Heart right ventricle (tissue), 16 donors: ENCODE measurements around the gene ARSJ. TPM values are rescaled to one million over a fixed set of nuclear protein-coding genes. Genes with fewer than 3 reads are reported as not detected.

Experiments used
- ATAC-seq, 8 donors: fragments of 200-7000 bp; cut with Tn5 transposase; one replicate each; pipeline ENCODE4 v1.9.1; 2020; ENCODE audit warnings: mild to moderate bottlenecking in 8 of 8, moderate library complexity in 8 of 8, moderate number of reproducible peaks in 1 of 8
- DNase-seq, 2 donors: peaks; one replicate each; pipeline ENCODE4 v3.0.0-alpha.2; 2020
- H3K27ac ChIP-seq, 10 donors: fragments of 200-600 bp; sonication (generic) in 2 of 10; one replicate each; pipeline versions ENCODE4 v1.5.0 to v1.8.0; 2020 to 2022; ENCODE audit warnings: mild to moderate bottlenecking in 3 of 10
- H3K27me3 ChIP-seq, 7 donors: fragments of 200-600 bp; one replicate each; pipeline ENCODE4 v1.8.0; 2021 to 2022; ENCODE audit warnings: mild to moderate bottlenecking in 2 of 7
- H3K36me3 ChIP-seq, 9 donors: fragments of 200-600 bp; sonication (generic) in 1 of 9; one replicate each; pipeline versions ENCODE4 v1.5.0 to v1.8.0; 2020 to 2022; ENCODE audit warnings: mild to moderate bottlenecking in 2 of 9
- H3K4me1 ChIP-seq, 9 donors: fragments of 200-600 bp; sonication (generic) in 1 of 9; one replicate each; pipeline versions ENCODE4 v1.5.0 to v1.8.0; 2020 to 2022; ENCODE audit warnings: mild to moderate bottlenecking in 4 of 9
- H3K4me3 ChIP-seq, 10 donors: fragments of 200-600 bp; sonication (generic) in 2 of 10; one replicate each; pipeline versions ENCODE4 v1.5.0 to v1.8.0; 2020 to 2022; ENCODE audit warnings: mild to moderate bottlenecking in 7 of 10, moderate library complexity in 2 of 10
- H3K9me3 ChIP-seq, 11 donors: fragments of 200-600 bp in 10 of 11; sonication (generic) in 2 of 11; one replicate each; pipeline versions ENCODE4 v1.5.0 to v1.8.0; 2013 to 2022; ENCODE audit warnings: mild to moderate bottlenecking in 2 of 11, control low read depth in 1 of 11, moderate library complexity in 1 of 11
- WGBS, 2 donors: extraction: QIAGEN DNeasy Blood & Tissue Kit; methylation state at CpG; one replicate each; pipeline ENCODE4 v1.1.7; 2013; ENCODE audit warnings: inconsistent platforms in 1 of 2; 5-methylcytosine and 5-hydroxymethylcytosine counted together
- intact Hi-C, 10 donors: fragments of 100-400 bp; cut with DNase I; formaldehyde crosslinking; loops; one replicate each; pipeline versions ENCODE4 v1.11.1 to v1.14.2; 2022
- polyA plus RNA-seq, 2 donors: library from polyadenylated mRNA; stranded (reverse); fragments of 200-250 nt; gene quantifications; one replicate each; pipeline ENCODE4 v1.2.3, GENCODE V29; 2013
- total RNA-seq, 10 donors: library from RNA; stranded (reverse); fragmentation: NEBNext Ultra II Directional in 3 of 10; extraction: Animal tissue kit (Norgen Biotek cat#: 25700) in 3 of 10; gene quantifications; one replicate each; pipeline versions ENCODE4 v1.2.1 to v1.2.4, GENCODE V29; 2021 to 2023
- TF ChIP-seq, protein P1 (sequence below), 9 donors: fragments of 200-600 bp; sonication (generic) in 2 of 9; IDR thresholded peaks; one replicate each; pipeline versions ENCODE4 v1.5.0 to v1.8.0; 2021 to 2022; ENCODE audit warnings: antibody characterized with exemption in 9 of 9, mild to moderate bottlenecking in 5 of 9, moderate library complexity in 1 of 9
- donor health status: Arrhythmogenic right ventricular cardiomyopathy.
- donor health status: ischemic (EF 13 %, LVEDD 7.1; RV severe dilation, severe dysfunction).
- donor health status: healthy with polysubstance abuse.
- donor health status: DM: no; HTN: yes; CAD: no.
- donor health status: DM: no; HTN: no; CAD: no.
- donor health status: ischemic (EF 25% LVEDD 6.9; RV normal size, moderate dysfunction).
- donor health status: ischemic (EF 25% LVEDD 5.7; RV mildly dilated, moderate dysfunction).
- donor health status: healthy.
- donor health status: DM: yes; HTN: yes; CAD: no.
- donor health status: Ischemic cardiomyopathy.
- donor health status: ischemic (EF 35%, LVEDD 5.7; RV mildly dilated, moderate dysfunction).
- donor health status: nonischemic (EF 11% LVEDD 7.7; RV severe dilation, severe dysfunction).
- donor health status: DM: yes; HTN: yes; CAD: no.
- donor health status: PGD.
- donor health status: ischemic (EF 29% LVEDD 5.4; RV normal size, mild dysfunction).
- donor health status: nonischemic (EF 23%, LVEDD 6.1; RV moderate dilation, normal function).

The ARSJ gene
- total and polyA plus RNA-seq, 12 donors: 0.44 to 6.6 (median 1.2) TPM

DNA sequence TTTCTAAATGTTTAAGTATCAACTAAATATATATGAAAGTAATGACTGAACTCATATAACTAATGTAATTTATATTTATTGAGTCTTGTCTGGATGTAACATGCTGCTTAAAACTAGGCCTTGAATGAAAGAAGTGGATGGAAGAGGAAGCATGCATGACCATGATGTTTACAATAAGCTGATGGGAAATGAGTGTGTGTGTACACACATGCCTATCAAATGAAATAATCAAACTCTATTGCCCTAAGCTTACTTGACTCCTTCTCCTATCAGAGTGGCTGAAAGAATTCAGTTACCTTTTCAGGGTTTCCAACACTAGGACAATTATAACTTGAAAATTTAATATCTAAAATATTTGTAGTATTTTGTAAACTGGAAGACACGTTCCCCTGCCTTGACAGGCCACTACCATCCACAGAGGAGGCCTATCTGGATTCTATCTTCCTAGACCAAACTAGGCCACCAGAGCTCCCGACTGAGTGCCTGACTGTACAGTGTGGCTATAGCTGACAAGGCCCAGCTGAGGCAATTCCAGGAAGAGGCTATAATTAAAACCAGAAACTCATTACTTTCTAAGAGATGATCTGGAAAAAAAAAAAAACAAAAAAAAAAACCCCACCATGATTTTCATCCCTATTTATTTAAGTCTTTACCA is 7.6 kb downstream of the ARSJ start:
- H3K36me3 ChIP-seq: no peaks in the 10 kb centered on the region
- H3K27ac ChIP-seq: no peak overlapping the region
- DNase-seq (no peak), ATAC-seq (peak in 4 of 8 donors; percentile 53 to 70 (median 65))
- H3K4me3 ChIP-seq: no peak overlapping the region
- intact Hi-C loops: no loop called here
- no peaks in the 10 kb centered on the region for H3K27me3 ChIP-seq
- TF ChIP-seq, protein P1, sequence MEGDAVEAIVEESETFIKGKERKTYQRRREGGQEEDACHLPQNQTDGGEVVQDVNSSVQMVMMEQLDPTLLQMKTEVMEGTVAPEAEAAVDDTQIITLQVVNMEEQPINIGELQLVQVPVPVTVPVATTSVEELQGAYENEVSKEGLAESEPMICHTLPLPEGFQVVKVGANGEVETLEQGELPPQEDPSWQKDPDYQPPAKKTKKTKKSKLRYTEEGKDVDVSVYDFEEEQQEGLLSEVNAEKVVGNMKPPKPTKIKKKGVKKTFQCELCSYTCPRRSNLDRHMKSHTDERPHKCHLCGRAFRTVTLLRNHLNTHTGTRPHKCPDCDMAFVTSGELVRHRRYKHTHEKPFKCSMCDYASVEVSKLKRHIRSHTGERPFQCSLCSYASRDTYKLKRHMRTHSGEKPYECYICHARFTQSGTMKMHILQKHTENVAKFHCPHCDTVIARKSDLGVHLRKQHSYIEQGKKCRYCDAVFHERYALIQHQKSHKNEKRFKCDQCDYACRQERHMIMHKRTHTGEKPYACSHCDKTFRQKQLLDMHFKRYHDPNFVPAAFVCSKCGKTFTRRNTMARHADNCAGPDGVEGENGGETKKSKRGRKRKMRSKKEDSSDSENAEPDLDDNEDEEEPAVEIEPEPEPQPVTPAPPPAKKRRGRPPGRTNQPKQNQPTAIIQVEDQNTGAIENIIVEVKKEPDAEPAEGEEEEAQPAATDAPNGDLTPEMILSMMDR (IDR thresholded peaks at IDR 0.05): no peak
- WGBS, 2 donors: 63 to 68% methylated on average over 2 of the region's 2 CpGs
- H3K9me3 ChIP-seq: peaks cover 0 to 16% (median 0%) of the 10 kb centered on the region in 11 donors
- H3K4me1 ChIP-seq: peaks cover 0 to 3% (median 0%) of the 10 kb centered on the region in 9 donors

DNA sequence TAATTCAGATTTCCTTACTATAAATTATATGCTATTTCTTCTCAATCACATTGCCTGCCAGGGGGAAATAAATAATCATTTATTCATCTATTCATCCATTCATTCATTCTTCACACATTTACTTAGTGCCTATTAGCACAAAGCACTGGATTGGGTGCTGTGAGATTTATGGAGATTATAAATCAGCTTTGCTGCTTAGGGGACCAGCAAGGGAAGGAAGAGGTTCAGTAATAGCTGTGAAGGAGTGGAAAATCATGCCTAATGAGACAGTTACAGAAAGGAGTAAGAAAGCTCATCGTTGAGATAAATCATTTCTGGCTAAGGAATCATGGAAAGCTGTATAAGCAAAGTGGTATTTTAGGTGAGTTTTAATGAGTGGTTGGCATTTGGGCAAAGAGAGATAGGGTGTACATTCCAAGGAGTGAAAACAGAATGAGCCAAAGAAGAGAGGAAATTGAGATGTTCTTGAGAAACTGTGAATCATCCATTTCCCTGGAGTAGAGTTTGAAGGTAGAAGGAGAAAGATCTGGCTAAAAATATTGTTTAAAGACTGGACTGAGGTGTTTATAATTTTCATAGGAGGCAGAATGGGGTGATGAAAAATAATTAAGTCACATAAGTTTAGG is 9.6 kb downstream of the ARSJ start:
- no peak for ATAC-seq
- peaks cover 0 to 15% (median 0%) of the 10 kb centered on the region in 11 donors for H3K9me3 ChIP-seq
- no peaks in the 10 kb centered on the region for H3K27me3 ChIP-seq
- intact Hi-C loops: loop anchor here in 1 of 10 donors (5.0 kb wide), 1 partner anchor 407 kb away; no protein-coding TSS in a partner anchor
- no peak for DNase-seq
- no peaks in the 10 kb centered on the region for H3K36me3 ChIP-seq
- no peaks in the 10 kb centered on the region for H3K4me1 ChIP-seq
- WGBS, 2 donors: 79 to 80% methylated on average over 1 of the region's 1 CpG
- H3K4me3 ChIP-seq: no peak overlapping the region
- TF ChIP-seq, protein P1 (IDR thresholded peaks at IDR 0.05): no peak
- H3K27ac ChIP-seq: no peak overlapping the region

DNA sequence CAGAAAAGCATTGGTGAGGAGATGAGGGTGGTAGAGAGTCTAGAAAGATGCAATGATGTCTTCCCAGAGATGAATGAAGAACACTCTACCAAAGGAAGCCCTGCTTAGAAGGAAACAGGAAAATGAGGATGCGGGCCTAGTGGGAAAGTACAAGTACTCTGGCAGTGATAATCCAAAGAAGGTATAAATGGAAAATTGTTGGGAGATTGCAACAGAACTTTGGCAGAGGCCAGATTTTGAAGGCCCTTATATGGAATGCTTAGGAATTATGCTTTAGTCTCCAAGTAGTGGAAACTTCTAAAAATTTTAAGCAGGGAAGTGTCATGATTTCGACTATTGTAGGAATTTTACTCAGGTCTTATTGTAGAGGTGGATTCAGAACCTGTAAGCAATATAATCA is 11.0 kb downstream of the ARSJ start:
- DNase-seq (no peak), ATAC-seq (no peak)
- Histone ChIP-seq H3K27me3 (no peaks in the 10 kb centered on the region), H3K9me3 (peaks cover 0 to 3% (median 0%) of the 10 kb centered on the region in 11 donors), H3K36me3 (no peaks in the 10 kb centered on the region), H3K27ac (no peak overlapping the region), H3K4me1 (no peaks in the 10 kb centered on the region), H3K4me3 (no peak overlapping the region)
- TF ChIP-seq, protein P1 (IDR thresholded peaks at IDR 0.05): no peak
- WGBS, 2 donors: 83 to 87% methylated on average over 2 of the region's 2 CpGs
- intact Hi-C loops: loop anchor here in 1 of 10 donors (5.0 kb wide), 1 partner anchor 409 kb away; no protein-coding TSS in a partner anchor

DNA sequence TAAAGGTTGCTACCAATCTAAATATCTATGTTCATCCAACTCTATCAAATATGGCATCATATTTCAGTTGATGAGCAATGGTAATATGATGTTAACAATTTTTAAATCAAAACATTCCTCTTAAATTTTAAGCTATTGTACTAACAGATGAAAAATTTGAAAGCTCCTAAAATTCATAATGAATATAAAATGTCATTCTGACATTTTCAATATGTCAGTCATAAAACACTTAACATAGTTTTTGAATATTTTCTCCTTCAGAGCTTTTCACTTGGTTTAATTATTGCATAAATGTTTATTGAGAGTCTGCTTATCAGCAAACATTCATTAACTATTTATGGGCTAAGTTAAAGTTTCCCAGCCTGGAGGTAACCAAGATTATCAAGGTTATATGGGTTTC is 11.8 kb downstream of the ARSJ start:
- ATAC-seq: no peak
- peaks cover 0 to 6% (median 0%) of the 10 kb centered on the region in 11 donors for H3K9me3 ChIP-seq
- TF ChIP-seq, protein P1 (IDR thresholded peaks at IDR 0.05): no peak
- intact Hi-C loops: loop anchor here in 1 of 10 donors (5.0 kb wide), 1 partner anchor 410 kb away; no protein-coding TSS in a partner anchor
- H3K36me3 ChIP-seq: no peaks in the 10 kb centered on the region
- no peak overlapping the region for H3K4me3 ChIP-seq
- no peak overlapping the region for H3K27ac ChIP-seq
- no peak for DNase-seq
- H3K27me3 ChIP-seq: no peaks in the 10 kb centered on the region
- no peaks in the 10 kb centered on the region for H3K4me1 ChIP-seq
